ENCODE results near the gene GPC3. TPM values are rescaled to one million over a fixed set of nuclear protein-coding genes. Genes with fewer than 3 reads are reported as not detected.

Gene GPC3
- polyA plus RNA-seq, 2 of the 4 experiments (the other 2 are of a cell fraction): not detected

GRCh38 chrX:133846311-133846710 lies 139.1 kb downstream of the GPC3 start:
- H3K9me3 ChIP-seq: no peaks in the 10 kb centered on the region
- no peak overlapping the region for H3K4me2 ChIP-seq
- no peak for DNase-seq (ENCODE audit: low read depth in 1 of 2, low spot score in 1 of 2)
- ChIA-PET CTCF (no interaction called here), POLR2A (no interaction called here)
- H3K4me3 ChIP-seq: no peak overlapping the region
- peak; percentile 61 for FAIRE-seq
- no peak overlapping the region for H3K27ac ChIP-seq
- H3K4me1 ChIP-seq: no peaks in the 10 kb centered on the region
- TF ChIP-seq MYC (IDR thresholded peaks at IDR 0.05; ENCODE audit: borderline replicate concordance, low read length) (no peak), USF2 (IDR thresholded peaks at IDR 0.05) (no peak), ATOH8 (CRISPR knock-in tag; IDR thresholded peaks at IDR 0.05; ENCODE audit: low read depth) (no peak), HOXA7 (CRISPR knock-in tag; IDR thresholded peaks at IDR 0.05) (no peak), CBX8 (IDR thresholded peaks at IDR 0.05) (no peak), SREBF2 (IDR thresholded peaks at IDR 0.05) (no peak), CEBPB (IDR thresholded peaks at IDR 0.05) (no peak), HES2 (IDR thresholded peaks at IDR 0.05) (no peak), HMGXB4 (CRISPR knock-in tag; IDR thresholded peaks at IDR 0.05; ENCODE audit: borderline replicate concordance) (no peak), ESRRA (IDR thresholded peaks at IDR 0.05; ENCODE audit: borderline replicate concordance, low read length) (no peak), E2F6 (IDR thresholded peaks at IDR 0.05; ENCODE audit: borderline replicate concordance, low read depth) (no peak), TFCP2L1 (CRISPR knock-in tag; IDR thresholded peaks at IDR 0.05) (no peak), ZSCAN20 (CRISPR knock-in tag; IDR thresholded peaks at IDR 0.05) (no peak), HOXB5 (CRISPR knock-in tag; IDR thresholded peaks at IDR 0.05) (no peak), BHLHE40 (IDR thresholded peaks at IDR 0.05; ENCODE audit: low read depth, low read length) (no peak), POLR2A (IDR thresholded peaks at IDR 0.05; ENCODE audit: low read length) (no peak), RARB (CRISPR knock-in tag; IDR thresholded peaks at IDR 0.05) (no peak), EHMT2 (IDR thresholded peaks at IDR 0.05; ENCODE audit: low read depth) (no peak), NR3C1 (IDR thresholded peaks at IDR 0.05) (no peak)
- ATAC-seq: no peak
- 5% methylated on average over 2 of the region's 2 CpGs for WGBS (ENCODE audit: missing lambda C conversion rate)

GRCh38 chrX:133840415-133840814 lies 145.0 kb downstream of the GPC3 start:
- H3K4me1 ChIP-seq: no peaks in the 10 kb centered on the region
- 53% methylated on average over 2 of the region's 2 CpGs for WGBS (ENCODE audit: missing lambda C conversion rate)
- no peak overlapping the region for H3K4me3 ChIP-seq
- ChIA-PET POLR2A (no interaction called here), CTCF (interaction anchor here (1.2 to 2.1 kb wide), 4 partner anchors 12 to 48 kb away, joined by 3 to 10 read pairs (median 4); no protein-coding TSS in a partner anchor)
- ATAC-seq (no peak), DNase-seq (ENCODE audit: low read depth in 1 of 2, low spot score in 1 of 2) (no peak), FAIRE-seq (no peak)
- no peaks in the 10 kb centered on the region for H3K9me3 ChIP-seq
- no peak for TF ChIP-seq PHF8 (IDR thresholded peaks at IDR 0.05; ENCODE audit: borderline replicate concordance, low read depth)
- TF ChIP-seq E2F6 (IDR thresholded peaks at IDR 0.05; ENCODE audit: borderline replicate concordance, low read depth): no peak
- no peak for TF ChIP-seq RFX5 (IDR thresholded peaks at IDR 0.05)
- no peak for TF ChIP-seq PBX3 (IDR thresholded peaks at IDR 0.05)
- no peak for TF ChIP-seq HOXA7 (CRISPR knock-in tag; IDR thresholded peaks at IDR 0.05)
- TF ChIP-seq RNF2 (IDR thresholded peaks at IDR 0.05; ENCODE audit: borderline replicate concordance, low read depth): no peak
- no peak for TF ChIP-seq ELK1 (IDR thresholded peaks at IDR 0.05; ENCODE audit: low read depth, low read length)
- no peak for TF ChIP-seq MAX (IDR thresholded peaks at IDR 0.05)
- TF ChIP-seq BHLHE40 (IDR thresholded peaks at IDR 0.05; ENCODE audit: low read depth, low read length): no peak
- TF ChIP-seq NR3C1 (IDR thresholded peaks at IDR 0.05): no peak
- no peak overlapping the region for H3K27ac ChIP-seq
- no peak overlapping the region for H3K4me2 ChIP-seq
